HG03565 (cell line): ENCODE data around the gene CMC2.

Source experiments
- ATAC-seq: cut with Tn5 transposase; IDR thresholded peaks from one replicate; pipeline ENCODE4 v1.9.1; 2021; ENCODE audit warnings: mild to moderate bottlenecking, moderate library complexity; ENCODE audit not compliant: unreplicated experiment

Gene CMC2

DNA sequence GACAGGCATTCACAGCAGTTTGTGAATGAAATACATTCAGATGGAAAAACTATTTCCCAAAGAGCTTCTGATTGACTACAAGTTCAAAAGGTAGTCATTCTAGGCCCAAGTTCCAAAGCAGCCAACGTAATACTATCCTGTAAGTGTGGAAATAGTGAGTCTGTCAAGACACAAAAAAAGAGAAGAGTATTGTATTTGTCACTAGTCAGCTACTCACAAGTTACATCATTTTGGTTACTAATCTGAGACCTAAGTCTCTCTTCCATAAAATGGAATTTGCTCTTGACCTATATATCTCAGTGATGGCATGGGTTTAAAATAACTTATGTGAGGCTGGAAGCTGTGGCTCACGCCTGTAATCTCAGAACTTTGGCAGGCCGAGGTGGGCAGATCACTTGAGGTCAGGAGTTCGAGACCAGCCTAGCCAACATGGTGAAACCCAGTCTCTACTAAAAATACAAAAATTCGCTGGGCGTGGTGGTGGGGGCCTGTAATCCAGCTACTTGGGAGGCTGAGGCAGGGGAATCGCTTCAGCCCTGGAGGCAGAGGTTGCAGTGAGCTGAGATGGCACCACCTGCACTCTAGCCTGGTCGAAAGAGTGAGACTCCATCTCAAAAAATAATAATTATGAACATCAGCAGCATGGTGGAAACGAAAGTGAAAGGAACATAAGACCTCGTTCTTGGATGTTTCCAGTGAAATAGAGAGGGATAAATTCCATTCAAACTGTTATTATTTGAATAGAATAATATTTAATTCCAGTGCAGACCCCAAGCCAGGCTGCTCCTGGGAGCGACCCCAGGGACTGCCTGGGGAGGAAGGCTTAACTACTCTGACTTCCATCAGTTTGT, 2.9 kb downstream of the CMC2 start:
- no peak for ATAC-seq

DNA sequence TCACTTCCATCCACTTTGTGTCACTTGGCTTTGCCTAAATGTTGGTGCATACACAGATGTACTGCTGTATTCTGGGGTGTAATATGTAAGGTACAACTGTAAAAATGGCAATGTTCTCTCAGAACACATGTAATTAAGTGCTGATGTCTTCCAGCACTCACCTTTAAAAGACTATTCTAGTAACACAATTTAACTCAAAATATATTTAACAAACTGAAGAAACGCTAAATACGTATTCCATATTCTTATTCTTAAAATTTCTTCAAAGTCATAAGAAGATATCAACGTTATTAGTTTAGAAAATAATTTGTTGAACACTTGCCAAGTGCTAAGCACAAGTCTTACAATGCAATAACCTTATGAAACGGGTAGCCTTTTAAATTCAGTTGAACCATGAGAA, 3.6 kb downstream of the CMC2 start:
- no peak for ATAC-seq

DNA sequence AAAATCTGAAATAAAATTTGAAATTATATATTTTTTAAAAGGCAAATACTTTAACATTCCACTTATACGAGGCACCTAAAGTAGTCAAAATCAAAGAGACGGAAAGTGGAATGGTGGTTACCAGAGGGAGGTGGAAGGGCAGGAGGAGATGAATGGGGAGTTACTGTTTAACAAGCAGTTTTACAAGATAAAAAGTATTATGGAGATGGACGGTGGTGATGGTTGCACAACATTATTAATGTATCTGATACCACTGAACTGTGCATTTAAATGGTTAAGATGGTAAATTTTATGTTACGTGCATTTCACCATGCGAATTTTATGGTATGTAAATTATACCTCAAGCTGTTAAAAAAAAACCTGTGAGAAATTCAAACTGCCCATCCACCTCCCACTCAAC, 5.4 kb downstream of the CMC2 start:
- ATAC-seq: no peak

DNA sequence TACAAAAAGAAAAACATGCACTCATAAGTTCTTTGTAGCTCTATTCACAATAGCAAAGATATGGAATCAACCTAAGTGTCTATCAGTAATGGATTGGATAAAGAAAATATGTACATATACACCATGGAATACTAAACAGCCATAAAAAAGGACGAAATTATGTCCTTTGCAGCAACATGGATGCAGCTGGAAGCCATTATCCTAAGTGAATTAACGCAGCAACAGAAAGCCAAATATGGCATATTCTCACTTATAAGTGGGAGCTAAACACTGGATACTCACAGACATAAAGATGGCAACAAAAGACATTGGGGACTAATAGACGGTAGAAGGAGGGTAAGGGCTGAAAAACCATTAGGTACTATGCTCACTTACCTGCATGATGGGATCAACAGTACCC, 5.8 kb downstream of the CMC2 start:
- no peak for ATAC-seq

DNA sequence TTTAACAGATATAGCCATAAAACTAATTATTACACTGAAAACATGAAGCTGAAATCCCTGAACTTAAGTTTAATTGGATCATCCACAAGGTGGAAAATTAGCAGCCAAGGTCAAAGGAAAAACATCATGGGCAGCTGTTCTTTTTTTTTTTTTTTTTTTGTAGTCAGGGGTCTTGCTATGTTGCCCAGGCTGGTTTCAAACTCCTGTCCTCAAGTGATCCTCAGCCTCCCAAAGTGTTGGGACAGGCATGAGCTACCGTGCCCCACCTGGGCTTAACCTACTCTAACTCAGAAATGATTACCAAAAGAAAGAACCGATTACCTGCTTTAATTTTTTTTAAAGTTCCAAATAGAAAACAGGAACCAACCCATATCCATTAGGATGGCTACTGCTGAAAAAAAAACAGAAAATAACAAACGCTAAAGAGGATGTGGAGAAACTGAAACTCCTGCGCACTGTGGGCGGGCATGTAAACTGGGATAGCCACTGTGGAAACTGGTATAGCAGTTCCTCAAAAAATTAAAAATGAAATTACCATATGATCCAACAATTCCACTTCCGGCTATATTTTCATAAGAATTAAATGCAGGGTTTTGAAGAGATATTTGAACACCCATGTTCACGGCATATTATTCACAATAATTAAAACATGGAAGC, 8.6 kb downstream of the CMC2 start:
- ATAC-seq: no peak

DNA sequence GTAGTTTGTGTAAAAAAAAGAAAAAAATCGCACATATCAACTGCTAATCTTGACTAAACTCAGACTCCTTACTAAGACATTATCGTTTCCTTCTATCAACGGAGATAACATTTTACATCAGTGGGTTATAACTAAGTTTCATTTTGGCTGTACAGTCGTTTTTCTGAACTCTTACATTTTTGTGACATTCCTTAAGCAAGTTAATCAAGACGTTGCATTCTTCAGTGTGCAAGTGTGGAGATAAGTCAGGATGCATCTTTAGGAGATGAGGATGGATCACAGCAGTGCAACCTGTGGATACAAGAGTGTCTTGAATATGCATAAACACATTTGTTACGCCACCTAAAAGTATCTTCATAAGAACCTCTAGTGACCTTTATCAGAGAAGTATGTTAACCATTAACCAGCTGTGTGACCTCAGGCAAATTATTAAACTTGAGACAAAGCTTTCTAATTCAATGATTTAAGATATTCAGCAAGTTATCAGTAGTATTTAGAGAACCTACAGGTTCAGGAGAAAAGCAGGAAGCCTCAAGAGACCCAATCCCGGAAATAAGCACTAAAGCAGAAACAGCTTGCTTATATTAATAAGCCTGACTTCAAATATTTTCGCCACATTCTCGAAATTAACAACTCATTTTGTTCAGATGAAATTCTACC, 9.4 kb downstream of the CMC2 start:
- ATAC-seq: peak; percentile 47

DNA sequence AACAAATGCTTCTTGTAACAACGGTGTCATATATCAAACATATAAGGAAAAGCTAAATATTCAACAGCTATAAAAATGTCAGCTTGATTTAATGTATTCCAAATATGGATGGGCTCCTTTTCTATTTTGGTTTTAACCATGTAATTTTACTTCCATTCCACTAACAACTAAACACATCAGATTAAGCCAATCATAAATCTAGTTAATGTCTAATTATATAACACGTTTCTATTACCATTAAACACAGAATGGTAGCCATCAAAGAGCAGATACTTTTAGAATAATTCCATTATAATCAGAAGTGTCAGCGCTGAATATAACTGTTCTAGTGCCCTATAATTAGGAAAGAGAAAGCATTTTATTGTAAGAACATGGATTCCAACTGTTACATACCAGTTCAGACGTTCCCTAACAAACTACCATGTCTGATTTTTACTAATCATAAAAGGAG, 10.0 kb downstream of the CMC2 start:
- ATAC-seq: no peak

DNA sequence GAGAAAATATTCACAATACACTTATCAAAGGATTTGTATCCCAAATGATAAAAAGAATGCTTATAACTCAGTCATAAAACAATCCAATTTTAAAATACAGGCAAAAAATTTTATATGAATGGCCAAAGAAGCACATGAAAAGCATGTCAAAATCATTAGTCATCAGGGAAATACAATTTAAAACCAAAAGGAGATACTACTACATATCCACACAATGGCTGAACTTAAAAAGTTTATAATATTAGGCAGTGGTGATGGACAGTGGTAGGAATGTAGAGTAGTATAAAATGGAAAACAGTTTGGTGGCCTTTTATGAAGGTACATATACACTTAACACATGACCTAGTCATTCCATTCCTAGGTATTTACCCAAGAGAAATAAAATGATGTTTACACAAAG, 12.2 kb downstream of the CMC2 start:
- ATAC-seq: no peak

DNA sequence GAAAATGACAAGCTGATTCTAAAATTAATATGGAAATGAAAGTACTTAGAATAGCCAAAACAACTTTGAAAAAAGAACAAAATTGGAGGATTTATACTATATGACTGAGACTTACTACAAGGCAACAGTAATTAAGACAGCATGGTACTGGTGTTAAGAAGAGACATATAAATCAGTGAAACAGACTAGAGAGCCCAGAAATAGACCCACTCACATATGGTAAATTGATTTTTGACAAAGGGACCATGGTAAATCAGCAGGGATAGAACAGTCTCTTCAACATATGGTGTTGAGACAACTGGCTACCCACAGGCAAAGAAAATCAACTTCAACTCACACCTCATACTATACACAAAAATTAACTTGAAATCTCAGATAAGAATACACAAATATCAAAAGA, 12.9 kb downstream of the CMC2 start:
- no peak for ATAC-seq

DNA sequence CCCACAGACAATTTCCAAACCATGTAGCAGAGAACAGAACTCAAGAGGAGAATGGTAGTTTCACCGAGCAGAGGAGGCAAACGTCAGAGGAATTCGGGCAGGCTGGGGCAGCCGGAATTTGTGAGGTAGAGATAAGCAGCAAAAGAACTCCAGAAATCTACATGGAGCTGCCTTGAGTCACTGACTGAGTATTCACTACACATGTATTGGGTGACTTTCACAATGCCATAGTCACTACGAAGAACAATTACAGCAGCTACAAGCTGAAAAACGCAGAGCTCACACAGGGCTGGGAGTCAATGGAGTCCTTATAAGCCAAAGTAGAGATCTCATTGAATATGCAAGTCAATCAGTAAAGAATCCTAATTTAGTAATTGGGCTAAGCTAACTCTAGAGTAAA, 13.4 kb downstream of the CMC2 start:
- no peak for ATAC-seq

DNA sequence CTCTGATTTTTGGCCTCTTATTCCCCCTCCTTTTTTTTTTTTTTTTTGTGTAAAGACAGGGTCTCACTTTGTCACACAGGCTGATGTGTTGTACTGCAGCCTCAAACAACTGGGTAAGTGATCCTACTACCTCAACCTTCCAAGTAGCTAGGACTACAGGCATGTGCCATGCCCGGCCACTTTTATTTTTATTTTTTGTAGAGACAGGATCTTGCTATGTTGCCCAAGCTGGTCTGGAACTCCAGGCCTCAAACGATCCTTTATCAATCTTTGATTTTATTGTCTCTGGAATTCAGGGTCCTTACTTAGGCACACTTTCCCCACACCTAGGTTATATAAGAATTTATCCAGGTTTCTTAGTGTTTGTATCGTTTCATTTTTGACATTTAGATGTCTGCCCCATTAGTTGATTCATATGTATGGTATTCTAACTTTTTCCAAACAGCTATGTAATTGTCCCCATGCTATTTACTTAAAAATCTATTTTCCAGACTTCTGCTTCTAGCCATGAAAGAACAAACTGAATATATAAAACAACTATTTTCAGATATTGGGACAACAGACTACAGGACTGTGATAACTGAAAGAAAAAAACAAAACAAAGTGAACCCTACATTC, 13.9 kb downstream of the CMC2 start:
- ATAC-seq: no peak

DNA sequence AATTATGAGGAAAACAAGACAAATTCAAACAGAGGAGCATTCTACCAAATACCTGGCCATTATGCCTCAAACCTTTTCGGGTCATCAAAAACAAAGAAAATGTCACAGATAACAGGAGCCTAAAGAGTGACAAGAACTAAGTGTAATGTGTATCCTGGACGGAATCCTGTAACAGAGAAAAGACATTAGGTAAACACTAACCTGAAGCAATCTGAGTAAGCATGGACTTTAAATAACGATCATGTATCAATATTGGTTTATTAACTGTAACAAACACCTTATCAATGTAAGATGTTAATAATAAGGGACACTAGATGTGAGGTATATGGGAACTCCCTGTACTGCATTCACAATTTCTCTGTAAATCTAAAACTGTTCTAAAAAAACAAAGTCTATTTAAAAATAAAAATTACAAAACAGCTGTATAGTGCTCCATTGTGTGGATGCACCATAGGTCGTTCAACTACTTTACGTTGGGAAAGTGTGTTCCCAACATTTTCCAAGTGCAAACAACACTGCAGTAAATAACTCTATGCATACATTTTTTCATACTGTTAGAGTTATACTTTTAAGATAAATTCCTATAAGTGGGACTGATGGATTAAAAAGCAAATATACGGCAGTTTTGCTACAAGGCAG, 14.8 kb downstream of the CMC2 start:
- no peak for ATAC-seq

DNA sequence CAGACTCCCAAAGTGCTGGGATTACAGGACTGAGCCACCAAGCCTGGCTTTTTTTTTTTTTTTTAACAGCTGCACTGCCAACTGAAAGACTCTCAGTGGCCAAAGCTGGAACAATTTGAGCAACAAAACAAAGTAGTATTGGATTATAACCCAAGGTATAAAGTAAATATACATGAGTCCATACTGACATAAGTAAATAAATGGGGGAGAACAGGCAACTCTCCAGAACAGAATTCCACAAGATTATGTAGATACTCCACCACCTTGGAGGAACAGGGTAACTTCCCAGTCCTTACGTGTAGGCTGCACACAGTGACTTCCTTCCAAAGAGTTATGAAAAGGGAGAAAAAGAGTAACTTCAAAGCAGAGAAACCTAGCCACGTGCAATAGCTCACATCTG, 15.7 kb downstream of the CMC2 start:
- no peak for ATAC-seq

DNA sequence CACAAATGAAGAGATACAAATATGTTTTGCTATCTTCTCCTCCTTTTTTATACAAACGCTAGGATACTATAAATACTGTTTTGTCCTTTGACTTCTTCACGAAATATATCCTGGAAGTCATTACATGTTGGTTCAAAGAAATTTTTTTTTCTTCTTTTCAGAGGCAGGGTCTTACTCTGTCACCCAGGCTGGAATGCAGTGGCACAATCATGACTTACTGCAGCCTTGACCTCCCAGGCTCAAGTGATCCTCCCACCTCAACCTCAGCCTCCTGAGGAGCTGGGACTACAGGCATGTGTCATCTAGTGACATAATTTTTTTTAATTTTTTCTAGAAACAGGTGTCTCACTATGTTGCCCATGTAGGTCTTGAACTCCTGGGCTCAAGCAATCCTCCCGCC, 16.1 kb downstream of the CMC2 start:
- no peak for ATAC-seq

DNA sequence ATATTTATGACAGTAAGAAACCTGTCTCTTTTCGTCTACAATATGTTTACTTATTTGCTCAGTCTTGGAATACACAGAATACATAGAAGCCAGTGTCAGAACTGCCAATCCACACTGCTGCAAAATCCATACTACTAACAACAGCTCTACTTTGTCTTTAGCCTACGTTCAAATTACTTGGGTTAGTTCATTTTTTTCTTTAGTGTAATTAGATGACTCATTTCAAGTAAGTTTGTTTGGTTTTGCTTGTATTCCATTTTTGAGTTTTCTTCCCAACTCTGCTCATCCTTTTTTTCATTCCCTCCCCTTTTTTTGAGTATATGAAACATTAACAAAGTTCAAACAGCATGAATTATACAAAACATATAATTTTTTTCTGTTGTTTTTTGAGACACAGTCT, 16.9 kb downstream of the CMC2 start:
- no peak for ATAC-seq

DNA sequence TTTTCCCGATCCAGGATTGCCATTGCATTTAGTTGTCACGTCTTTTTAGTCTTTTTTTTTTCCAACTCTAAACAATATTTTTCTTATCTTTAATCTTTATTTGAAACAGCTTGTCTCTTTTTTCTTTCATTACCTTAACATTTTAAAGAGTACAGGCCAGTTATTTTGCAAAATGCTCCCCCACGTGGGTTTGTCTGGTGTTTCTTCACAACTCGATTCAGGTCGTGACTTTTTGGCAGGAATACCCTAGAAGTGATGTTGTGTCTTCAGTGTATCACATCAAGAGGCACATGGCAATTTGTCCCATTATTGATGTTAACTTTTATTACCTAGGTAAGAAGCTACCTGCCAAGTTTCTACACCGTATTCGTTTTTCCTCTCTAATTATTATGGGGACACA, 17.9 kb downstream of the CMC2 start:
- no peak for ATAC-seq

DNA sequence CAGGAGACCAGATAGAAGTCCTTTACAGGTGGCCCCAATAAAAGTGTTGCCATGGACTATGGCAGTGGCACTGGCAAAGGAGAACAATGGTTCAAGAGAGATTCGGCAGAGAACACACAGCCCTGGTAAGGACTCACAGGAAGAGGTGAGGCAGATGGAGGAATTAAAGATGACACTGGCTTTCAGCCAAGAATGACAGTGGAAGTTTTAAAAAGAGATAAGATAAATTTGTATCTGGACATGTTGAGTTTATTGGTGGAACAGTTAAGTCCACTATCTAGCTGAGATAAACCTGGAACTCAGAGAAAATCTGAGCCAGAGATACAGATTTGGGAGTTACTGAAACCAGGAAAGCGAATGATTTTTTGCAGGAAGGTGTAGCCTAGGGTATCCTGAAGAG, 20.1 kb downstream of the CMC2 start:
- ATAC-seq: no peak

DNA sequence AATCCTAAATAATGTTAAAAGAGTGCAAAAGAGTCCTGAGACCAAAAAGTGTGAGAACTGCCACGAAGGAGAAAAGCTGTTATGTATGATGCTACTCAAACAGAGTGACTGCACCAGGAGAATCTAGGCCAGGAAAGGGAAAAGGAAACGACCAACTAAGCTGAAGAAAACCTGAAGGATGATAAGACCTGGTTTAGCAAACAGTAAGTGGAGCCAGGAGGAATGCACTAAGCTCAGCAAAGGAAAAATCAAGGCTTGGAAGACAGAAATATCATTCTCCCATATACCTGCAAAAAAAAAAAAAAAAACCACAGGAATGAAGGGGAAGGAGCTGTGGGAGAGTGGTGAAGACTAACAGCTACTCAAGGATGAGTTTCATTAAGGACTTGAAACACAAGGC, 21.1 kb downstream of the CMC2 start:
- ATAC-seq: no peak

DNA sequence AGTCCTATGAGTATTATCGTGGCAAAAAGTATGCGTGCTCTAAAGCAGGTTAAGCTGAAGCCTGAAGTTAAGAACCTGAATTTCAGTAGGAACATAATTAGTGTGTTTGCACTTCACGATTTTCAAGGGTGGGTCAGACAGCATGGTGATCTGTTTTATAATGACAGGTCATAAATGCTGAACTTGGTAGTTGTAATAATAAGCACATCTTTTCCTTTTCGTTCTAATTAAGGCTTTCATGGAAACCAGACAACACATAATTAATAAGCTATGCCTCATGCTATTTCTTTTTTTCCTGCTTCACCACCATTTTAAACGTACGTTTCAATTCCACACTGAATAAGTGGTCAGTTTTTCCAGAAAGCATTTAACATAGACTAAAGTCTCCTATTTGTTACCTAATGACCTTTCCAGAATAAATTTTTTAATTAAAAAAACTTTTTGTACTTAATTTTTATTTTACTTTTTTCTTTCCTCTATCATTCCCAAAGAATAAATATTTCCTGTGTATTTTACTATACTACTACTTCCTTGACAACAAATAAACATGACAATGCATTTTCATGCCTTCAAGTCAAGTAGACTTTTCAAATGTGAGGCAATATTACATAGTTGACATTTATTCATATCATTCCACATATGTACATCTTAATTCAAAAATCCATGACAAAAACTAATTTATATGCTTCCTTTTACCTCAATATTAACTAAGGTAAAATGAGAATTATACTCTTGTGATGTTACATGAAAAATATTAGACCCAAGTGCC, 22.4 kb downstream of the CMC2 start:
- no peak for ATAC-seq

DNA sequence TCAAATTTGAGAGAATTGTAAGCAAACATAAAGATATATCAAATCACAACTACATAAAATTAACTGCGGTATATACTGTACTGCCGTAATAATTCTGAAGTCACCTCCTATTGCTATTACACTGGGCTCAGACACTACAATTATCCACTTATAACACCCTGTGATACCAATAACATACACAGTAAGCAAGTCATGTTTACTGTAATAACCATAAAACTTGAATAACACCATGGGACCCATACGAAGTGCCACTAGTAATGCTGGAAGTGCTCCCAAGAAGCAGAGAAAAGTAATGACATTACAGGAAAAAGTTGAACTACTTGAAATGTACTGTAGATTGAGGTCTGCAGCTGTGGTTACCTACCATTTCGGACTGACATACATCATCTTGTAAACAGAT, 24.0 kb downstream of the CMC2 start:
- ATAC-seq: no peak
